Lower leg skin (tissue), 3 donors: ENCODE results near the gene TAF1B.

Experiments used
- POLR2A ChIP-seq, 2 donors: fragments of 450-650 bp; IDR thresholded peaks; one replicate each; pipeline ENCODE4 v1.6.1; 2016 to 2017; ENCODE audit warnings: antibody characterized with exemption in 2 of 2, mild to moderate bottlenecking in 1 of 2, moderate library complexity in 1 of 2
- TF ChIP-seq, protein P1 (sequence below), 3 donors: fragments of 450-650 bp; IDR thresholded peaks; one replicate each; pipeline ENCODE4 v1.5.1; 2016; ENCODE audit warnings: antibody characterized with exemption in 3 of 3, mild to moderate bottlenecking in 3 of 3, moderate library complexity in 2 of 3

DNA sequence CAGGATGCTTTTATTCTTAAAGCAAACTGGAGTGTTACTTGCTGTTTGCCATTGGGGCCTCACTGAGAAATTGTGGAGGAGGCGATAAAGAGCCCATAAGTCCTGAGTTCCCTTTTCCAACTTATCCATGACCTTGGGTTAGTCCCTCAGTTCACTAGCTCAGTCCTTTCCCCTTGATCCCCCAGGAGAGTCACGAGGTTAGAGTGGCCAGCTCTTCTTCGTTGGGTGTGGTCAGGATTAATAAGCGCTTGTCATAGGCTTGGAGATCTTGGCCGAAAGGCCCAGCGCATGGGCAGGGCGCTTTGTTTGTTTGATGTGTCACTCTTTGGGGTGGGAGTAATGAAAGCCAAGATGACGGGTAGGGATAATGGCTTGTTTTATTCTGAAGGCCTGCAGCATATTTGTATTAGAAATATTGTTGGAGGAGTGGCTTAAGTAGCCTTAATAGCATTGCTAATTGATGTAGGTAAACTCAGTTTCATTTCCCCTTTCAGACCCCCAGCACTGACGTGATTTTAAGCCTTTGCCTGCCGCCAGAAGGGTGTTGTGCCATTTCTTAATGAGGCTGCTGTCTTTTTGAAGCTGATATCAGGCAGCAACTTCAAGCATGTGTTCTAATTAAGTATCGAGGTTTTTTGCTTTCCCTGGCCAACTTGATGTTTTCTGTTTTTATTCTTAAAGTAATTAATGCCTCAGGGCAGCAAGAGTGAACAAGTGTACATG is 123.9 kb downstream of the TAF1B start:
- TF ChIP-seq, protein P1, sequence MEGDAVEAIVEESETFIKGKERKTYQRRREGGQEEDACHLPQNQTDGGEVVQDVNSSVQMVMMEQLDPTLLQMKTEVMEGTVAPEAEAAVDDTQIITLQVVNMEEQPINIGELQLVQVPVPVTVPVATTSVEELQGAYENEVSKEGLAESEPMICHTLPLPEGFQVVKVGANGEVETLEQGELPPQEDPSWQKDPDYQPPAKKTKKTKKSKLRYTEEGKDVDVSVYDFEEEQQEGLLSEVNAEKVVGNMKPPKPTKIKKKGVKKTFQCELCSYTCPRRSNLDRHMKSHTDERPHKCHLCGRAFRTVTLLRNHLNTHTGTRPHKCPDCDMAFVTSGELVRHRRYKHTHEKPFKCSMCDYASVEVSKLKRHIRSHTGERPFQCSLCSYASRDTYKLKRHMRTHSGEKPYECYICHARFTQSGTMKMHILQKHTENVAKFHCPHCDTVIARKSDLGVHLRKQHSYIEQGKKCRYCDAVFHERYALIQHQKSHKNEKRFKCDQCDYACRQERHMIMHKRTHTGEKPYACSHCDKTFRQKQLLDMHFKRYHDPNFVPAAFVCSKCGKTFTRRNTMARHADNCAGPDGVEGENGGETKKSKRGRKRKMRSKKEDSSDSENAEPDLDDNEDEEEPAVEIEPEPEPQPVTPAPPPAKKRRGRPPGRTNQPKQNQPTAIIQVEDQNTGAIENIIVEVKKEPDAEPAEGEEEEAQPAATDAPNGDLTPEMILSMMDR (IDR thresholded peaks at IDR 0.05) = no peak
- TF ChIP-seq POLR2A (IDR thresholded peaks at IDR 0.05) = no peak
